D721Med (cell line): ENCODE data around the gene KIF1A.

Experiments
- DNase-seq: peaks from one replicate; pipeline ENCODE4 v3.0.0; 2011; ENCODE audit warnings: low spot score; ENCODE audit not compliant: insufficient read length
- FAIRE-seq: peaks from 2 replicates; lab custom pipeline; 2011; peaks lifted over from hg19 to GRCh38; lab: Jason Lieb, UNC
- CTCF ChIP-seq: IDR thresholded peaks from 2 replicates; pipeline ENCODE4 v1.5.1; 2012; ENCODE audit warnings: mild to moderate bottlenecking, control low read depth; ENCODE audit not compliant: insufficient read depth; ENCODE audit errors: missing control alignments

Gene KIF1A

DNA sequence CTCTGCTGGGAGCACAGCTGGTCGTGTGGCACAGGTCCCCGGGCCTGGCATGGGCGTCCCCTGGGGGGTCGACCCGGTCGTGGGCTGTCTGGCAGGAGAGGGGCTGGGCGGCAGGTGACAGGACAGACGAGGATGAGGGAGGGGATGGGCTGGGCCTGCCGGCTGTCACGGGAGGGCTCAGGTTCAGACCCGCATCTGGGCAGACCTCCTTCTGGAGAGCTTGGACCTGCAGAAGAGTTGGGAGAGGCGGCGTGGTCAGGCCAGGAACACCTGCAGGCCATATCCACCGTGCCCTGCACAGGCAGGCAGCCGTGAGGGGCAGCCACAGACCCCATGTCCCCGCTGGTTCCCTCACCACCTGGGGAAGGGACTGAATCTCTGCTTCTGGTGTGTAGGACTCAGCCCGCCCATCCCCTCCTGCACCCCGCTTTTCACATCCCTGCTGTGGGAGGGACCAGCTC is 102.8 kb downstream of the KIF1A start:
- DNase-seq (no peak), FAIRE-seq (no peak)
- TF ChIP-seq CTCF = no peak

DNA sequence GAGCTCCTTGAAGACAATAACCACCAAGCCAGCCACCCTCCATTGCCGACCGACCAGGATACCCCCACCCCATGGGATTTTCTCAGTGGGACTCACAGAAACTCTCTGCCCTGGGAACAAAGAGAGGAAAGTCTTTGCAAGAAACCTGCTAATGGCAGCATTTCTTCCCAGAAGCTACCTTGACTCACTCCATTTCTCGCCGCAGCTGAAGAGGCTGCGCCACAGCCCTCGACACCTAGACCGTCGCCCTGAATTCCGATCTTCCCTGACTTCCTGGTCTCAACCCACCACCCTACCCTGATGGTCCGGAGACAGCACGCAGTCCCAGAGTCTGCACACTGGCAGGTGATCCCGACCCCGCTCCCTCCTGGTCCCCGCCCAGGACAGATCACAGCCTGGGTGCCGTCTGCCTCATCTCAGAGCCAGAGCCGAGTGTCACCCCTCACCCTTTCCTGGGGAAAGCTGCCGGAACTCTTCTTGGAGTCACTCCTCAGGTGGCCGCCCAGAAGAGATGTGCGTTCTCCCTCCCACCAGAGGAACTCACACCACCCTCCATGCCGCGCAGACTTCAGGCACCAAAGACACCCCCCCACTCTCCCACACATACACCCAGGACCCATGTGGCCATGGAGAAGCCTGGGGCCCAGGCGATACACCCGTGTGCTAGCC is 103.8 kb downstream of the KIF1A start:
- FAIRE-seq = no peak
- DNase-seq = no peak
- no peak for TF ChIP-seq CTCF

- no peak for DNase-seq
- no peak for FAIRE-seq
- TF ChIP-seq CTCF = no peak
These were observed 105.0 kb downstream of the KIF1A start for GRCh38 chr2:240714747-240715725.

DNA sequence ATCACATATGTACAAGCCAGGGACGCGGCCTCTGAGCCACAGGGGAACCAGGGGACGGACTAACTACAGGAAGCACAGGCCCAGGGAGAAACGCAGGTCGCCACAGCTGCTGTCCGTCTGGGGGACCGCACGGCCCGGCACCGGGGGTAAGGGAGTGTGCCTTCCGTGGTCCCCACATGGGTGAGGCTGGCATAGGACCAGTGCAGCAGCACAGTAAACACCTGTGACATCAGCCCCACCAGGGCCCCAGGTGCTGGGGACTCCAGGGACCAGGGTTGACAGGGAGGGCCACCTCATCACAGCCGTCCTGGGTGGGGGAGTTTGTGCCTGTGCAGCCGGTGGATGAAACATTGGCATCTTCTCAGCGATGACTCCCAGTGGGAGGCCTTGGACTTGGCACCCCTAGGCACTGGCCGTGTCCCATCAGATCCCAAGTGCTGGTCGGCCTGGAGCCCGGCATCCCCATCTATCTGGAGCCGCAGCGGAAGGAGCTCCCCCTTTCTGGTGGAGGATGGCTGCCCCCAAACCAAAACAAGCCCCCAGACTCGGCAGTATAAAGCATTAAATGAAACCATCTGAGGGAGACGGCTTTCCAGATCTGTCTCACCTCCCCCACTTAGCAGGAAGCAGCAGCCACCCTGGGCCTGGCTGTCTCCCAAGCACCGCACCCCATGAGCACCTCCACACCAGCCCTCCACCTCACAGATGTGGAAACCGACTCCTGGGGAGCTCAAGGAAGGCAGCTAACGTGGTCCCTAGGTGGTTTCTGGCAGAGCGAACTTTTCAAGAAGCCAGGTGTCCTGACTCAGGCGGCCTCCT is 105.9 kb downstream of the KIF1A start:
- FAIRE-seq = no peak
- DNase-seq = no peak
- no peak for TF ChIP-seq CTCF

DNA sequence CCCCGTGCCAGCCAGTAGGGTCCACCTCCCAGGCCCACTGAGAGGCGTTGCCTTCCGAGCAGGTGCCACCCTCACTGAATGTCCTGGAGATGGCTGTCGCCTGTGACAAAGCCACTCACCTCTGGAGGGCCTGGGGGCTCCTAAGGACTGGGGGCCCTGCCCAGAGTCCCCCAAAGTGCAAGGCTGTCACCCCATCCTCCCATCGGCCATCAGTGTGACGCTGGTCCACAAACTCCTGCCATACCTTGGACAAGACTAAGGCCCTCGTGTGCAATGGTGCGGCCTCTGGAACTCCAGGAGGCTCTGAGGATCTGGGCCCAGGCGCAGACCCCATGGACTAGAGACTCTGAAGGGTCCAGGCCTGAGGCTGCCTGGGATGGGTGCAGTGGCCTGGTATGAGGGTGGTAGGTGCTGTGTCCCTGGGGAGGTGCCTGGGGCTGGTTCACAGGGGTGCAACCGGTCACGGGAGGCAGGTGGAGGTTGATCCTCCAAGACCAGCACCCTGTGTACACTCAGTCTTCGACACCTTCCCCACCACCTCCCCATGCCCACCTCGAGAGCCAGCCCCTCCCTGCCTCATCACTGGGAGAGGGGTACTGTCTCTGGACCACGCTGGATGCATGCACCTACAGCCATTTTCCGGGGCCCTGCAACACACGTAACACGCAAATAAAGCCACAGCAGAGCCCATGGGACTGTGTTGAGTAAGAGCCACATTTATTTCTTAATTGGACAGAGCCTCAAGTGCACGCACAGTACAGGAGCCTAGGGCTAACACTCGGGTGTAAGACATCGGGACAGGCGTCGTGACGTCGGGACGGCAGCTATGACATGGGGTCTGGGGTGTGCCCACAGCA is 106.7 kb downstream of the KIF1A start:
- FAIRE-seq (no peak), DNase-seq (no peak)
- no peak for TF ChIP-seq CTCF

DNA sequence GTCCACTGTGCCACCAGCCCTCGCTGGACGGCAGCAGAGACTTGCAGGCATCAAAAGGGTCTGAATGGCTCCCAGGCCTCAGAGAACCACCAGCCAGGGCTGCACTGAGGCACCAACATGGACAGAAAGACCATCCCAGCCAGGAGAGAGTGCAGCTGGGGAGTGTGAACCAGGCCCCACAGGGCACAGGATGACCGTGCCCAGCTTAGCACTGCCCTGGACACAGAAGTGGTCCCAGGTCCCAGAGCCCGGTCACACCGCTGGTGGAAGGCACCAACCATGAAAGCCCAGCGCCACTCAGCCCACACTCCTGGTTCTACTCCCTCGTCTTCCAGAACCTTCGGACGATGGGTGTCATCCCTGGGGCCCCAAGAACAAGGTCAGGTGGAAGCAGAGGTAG is 107.9 kb downstream of the KIF1A start:
- no peak for TF ChIP-seq CTCF
- DNase-seq (no peak), FAIRE-seq (no peak)
